Small intestine (tissue), 7 donors: ENCODE measurements around the gene DHRS3. TPM values are rescaled to one million over a fixed set of nuclear protein-coding genes. Genes with fewer than 3 reads are reported as not detected.

Experiments
- DNase-seq, 2 donors: peaks; one replicate each; pipeline versions ENCODE4 v3.0.0 to v3.0.0-alpha.2; 2013
- FAIRE-seq: peaks from 2 replicates; lab custom pipeline; 2012; peaks lifted over from hg19 to GRCh38; lab: Jason Lieb, UNC
- H3K27ac ChIP-seq, 3 donors: one replicate each; pipeline ENCODE4 v1.5.1; 2013; ENCODE audit warnings: low read length in 2 of 3, mild to moderate bottlenecking in 2 of 3, control low read depth in 1 of 3, inconsistent platforms in 1 of 3, low read depth in 1 of 3, moderate library complexity in 1 of 3
- H3K27me3 ChIP-seq, 3 donors: one replicate each; pipeline ENCODE4 v1.6.1; 2013; ENCODE audit warnings: low read length in 3 of 3, inconsistent platforms in 1 of 3; ENCODE audit not compliant: control insufficient read depth in 3 of 3, insufficient read depth in 3 of 3
- H3K36me3 ChIP-seq, 3 donors: one replicate each; pipeline ENCODE4 v1.6.1; 2013; ENCODE audit warnings: low read length in 3 of 3, inconsistent platforms in 1 of 3, low read depth in 1 of 3, mild to moderate bottlenecking in 1 of 3, moderate library complexity in 1 of 3; ENCODE audit not compliant: control insufficient read depth in 3 of 3, insufficient read depth in 2 of 3
- H3K4me1 ChIP-seq, 3 donors: one replicate each; pipeline ENCODE4 v1.6.1; 2013; ENCODE audit warnings: low read length in 2 of 3, inconsistent platforms in 1 of 3, low read depth in 1 of 3, mild to moderate bottlenecking in 1 of 3, moderate library complexity in 1 of 3; ENCODE audit not compliant: control insufficient read depth in 3 of 3, insufficient read depth in 2 of 3
- H3K4me3 ChIP-seq, 3 donors: one replicate each; pipeline ENCODE4 v1.5.1; 2013; ENCODE audit warnings: low read length in 3 of 3, control low read depth in 1 of 3, inconsistent platforms in 1 of 3, low read depth in 1 of 3, mild to moderate bottlenecking in 1 of 3, moderate library complexity in 1 of 3
- H3K9me3 ChIP-seq, 2 donors: one replicate each; pipeline ENCODE4 v1.6.1; 2013; ENCODE audit warnings: low read depth in 1 of 2, low read length in 1 of 2; ENCODE audit not compliant: control insufficient read depth in 2 of 2, insufficient read depth in 1 of 2
- WGBS, 3 donors: extraction: QIAGEN DNeasy Blood & Tissue Kit; methylation state at CpG; one replicate each; pipeline ENCODE4 v1.1.7; 2013; 5-methylcytosine and 5-hydroxymethylcytosine counted together
- polyA plus RNA-seq, 4 donors: library from polyadenylated mRNA; stranded (reverse) in 3 of 4; unstranded in 1 of 4; fragments of 200-250 nt in 3 of 4; fragments of 120-200 nt in 1 of 4; gene quantifications; one replicate each; pipeline versions ENCODE4 v1.2.1 to v1.2.3, GENCODE V29; 2013
- donor health status: healthy with polysubstance abuse.
- donor health status: control.
- donor health status: control.
- donor health status: Bipolar disorder and iron deficiency.
- donor health status: healthy.

Gene DHRS3
- polyA plus RNA-seq, 4 donors: 45.3 to 87.0 (median 63.5) TPM

DNA sequence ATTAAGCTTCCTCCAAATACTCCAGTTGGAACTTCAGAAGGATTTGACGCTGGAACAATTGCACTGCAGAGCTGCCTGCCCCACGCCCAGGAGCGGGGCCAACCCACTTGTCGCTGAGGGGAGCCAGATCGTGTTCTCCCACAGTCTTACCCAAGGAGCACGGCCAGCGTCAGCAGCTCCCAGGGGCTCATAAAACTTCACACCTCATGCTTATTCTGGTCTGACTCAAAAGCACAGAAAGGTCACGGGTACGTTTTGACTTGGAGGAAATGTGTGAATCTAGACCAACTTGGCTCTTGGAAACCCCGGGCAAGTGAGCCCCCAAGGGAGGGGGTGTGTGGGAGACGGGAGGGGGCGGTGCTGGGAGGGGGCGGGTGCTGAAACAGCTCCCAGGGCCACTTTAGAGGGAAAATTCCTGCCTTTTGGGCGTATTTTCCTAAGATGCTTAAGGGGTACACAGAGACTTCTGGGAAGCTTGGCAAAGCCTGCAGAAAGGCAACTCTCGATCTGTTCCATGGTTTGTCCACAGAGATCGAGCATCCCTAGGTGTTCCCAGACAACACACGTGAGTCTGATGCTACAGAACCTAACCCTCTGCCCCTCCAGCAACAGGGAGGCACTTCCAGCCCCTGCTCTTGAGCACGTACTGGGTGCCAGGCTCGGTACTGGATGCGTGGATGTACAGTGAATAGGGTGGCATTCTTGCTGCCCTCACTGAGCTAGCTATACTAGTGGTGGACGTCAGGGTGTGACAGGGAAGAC, 98.9 kb downstream of the DHRS3 start:
- Histone ChIP-seq H3K36me3 (no peaks in the 10 kb centered on the region), H3K9me3 (no peaks in the 10 kb centered on the region), H3K4me3 (no peak overlapping the region), H3K27me3 (no peaks in the 10 kb centered on the region), H3K4me1 (no peaks in the 10 kb centered on the region), H3K27ac (no peak overlapping the region)
- DNase-seq (peak in 1 of 2 donors; percentile 71), FAIRE-seq (no peak)
- 27 to 33% (median 33%) methylated on average over 21 of the region's 21 CpGs for WGBS, 3 donors

Other genes with a start within 250 kb of the DHRS3 start
- gene AADACL4, start 25.9 kb upstream of the DHRS3 start, polyA plus RNA-seq: not detected
- gene AADACL3, start 97.9 kb upstream of the DHRS3 start, polyA plus RNA-seq: not detected
- gene CFAP107, start 128.0 kb upstream of the DHRS3 start, polyA plus RNA-seq: under 1 TPM in 1 of 4 donors, not detected in 3; 0.01 TPM
- not detected for gene PRAMEF12, start 155.5 kb upstream of the DHRS3 start, polyA plus RNA-seq
- not detected for gene PRAMEF1, start 173.2 kb upstream of the DHRS3 start, polyA plus RNA-seq
- gene PRAMEF11, start 213.2 kb upstream of the DHRS3 start, polyA plus RNA-seq: not detected
- not detected for gene HNRNPCL1, start 230.5 kb upstream of the DHRS3 start, polyA plus RNA-seq
- not detected for gene PRAMEF2, start 238.9 kb upstream of the DHRS3 start, polyA plus RNA-seq